ENCODE measurements around the gene ZNF805. TPM values are rescaled to one million over a fixed set of nuclear protein-coding genes. Genes with fewer than 3 reads are reported as not detected.

The ZNF805 gene
- total RNA-seq (2022; extraction: Qiagen RNA extraction): 1.1 to 2.5 TPM (median 2.0 TPM) in 5 replicates

GRCh38 chr19:57240311-57241090 lies at the start of gene ZNF805:
TSS of gene ZNF805 (plus strand) at chr19:57240632. CDS start at chr19:57240892, 260 bp downstream.

GRCh38 chr19:57191141-57192076 lies 49.0 kb upstream of the ZNF805 start, which contains the start of gene ZNF264:
TSS of gene ZNF264 (plus strand) at chr19:57191500. CDS start at chr19:57191914, 414 bp downstream.

GRCh38 chr19:57280165-57280961 lies 39.9 kb downstream of the ZNF805 start, which contains the start of gene ZNF460:
TSS of gene ZNF460 (plus strand) at chr19:57280485. CDS start at chr19:57280807, 322 bp downstream.

Other genes starting within 250 kb of the ZNF805 start
- gene USP29, start 120.6 kb upstream of the ZNF805 start, total RNA-seq (2022; extraction: Qiagen RNA extraction): not detected in 5 replicates
- not detected in 5 replicates for gene ZIM3, start 95.4 kb upstream of the ZNF805 start, total RNA-seq (2022; extraction: Qiagen RNA extraction)
- 0.14 TPM in 1 of 5 replicates, not detected in the others for gene DUXA, start 73.1 kb upstream of the ZNF805 start, total RNA-seq (2022; extraction: Qiagen RNA extraction)
- gene ZNF264, start 49.1 kb upstream of the ZNF805 start, total RNA-seq (2022; extraction: Qiagen RNA extraction): 6.9 to 9.4 TPM (median 7.6 TPM) in 5 replicates
- 0.13 to 0.46 TPM (median 0.28 TPM) in 5 replicates for gene AURKC, start 9.6 kb upstream of the ZNF805 start, total RNA-seq (2022; extraction: Qiagen RNA extraction)
- 0.76 to 1.3 TPM (median 1.1 TPM) in 5 replicates for gene ZNF460, start 39.9 kb downstream of the ZNF805 start, total RNA-seq (2022; extraction: Qiagen RNA extraction)
- gene ZNF543, start 79.8 kb downstream of the ZNF805 start, total RNA-seq (2022; extraction: Qiagen RNA extraction): 0.99 to 2.0 TPM (median 1.4 TPM) in 5 replicates
- gene ZNF304, start 110.6 kb downstream of the ZNF805 start, total RNA-seq (2022; extraction: Qiagen RNA extraction): 2.0 to 2.9 TPM (median 2.2 TPM) in 5 replicates
- gene TRAPPC2B, start 122.9 kb downstream of the ZNF805 start, total RNA-seq (2022; extraction: Qiagen RNA extraction): 11.8 to 16.4 TPM (median 15.0 TPM) in 5 replicates
- 1.0 to 2.5 TPM (median 1.4 TPM) in 5 replicates for gene ZNF547, start 122.9 kb downstream of the ZNF805 start, total RNA-seq (2022; extraction: Qiagen RNA extraction)
- 3.2 to 5.6 TPM (median 4.0 TPM) in 5 replicates for gene ZNF548, start 149.2 kb downstream of the ZNF805 start, total RNA-seq (2022; extraction: Qiagen RNA extraction)
- 4.2 to 7.7 TPM (median 5.6 TPM) in 5 replicates for gene ZNF17, start 170.5 kb downstream of the ZNF805 start, total RNA-seq (2022; extraction: Qiagen RNA extraction)
- gene ZNF749, start 194.7 kb downstream of the ZNF805 start, total RNA-seq (2022; extraction: Qiagen RNA extraction): 12.6 to 16.4 TPM (median 15.3 TPM) in 5 replicates
- gene VN1R1, start 216.5 kb downstream of the ZNF805 start, total RNA-seq (2022; extraction: Qiagen RNA extraction): 0.05 to 0.08 TPM (median 0.06 TPM) in 4 of 5 replicates, not detected in the other
- gene ZNF772, start 236.9 kb downstream of the ZNF805 start, total RNA-seq (2022; extraction: Qiagen RNA extraction): 1.0 to 2.9 TPM (median 1.4 TPM) in 5 replicates
- gene ZNF419, start 247.1 kb downstream of the ZNF805 start, total RNA-seq (2022; extraction: Qiagen RNA extraction): 6.1 to 7.8 TPM (median 6.5 TPM) in 5 replicates